HepG2 (cell line): ENCODE results near the gene KISS1R. TPM values are rescaled to one million over a fixed set of nuclear protein-coding genes. Genes with fewer than 3 reads are reported as not detected.

Source experiments
- ATF2 ChIP-seq: sonication (generic); formaldehyde crosslinking; IDR thresholded peaks from 2 replicates; pipeline ENCODE4 v1.4.0; 2020; ENCODE audit warnings: missing genetic modification reagents
- CBFB ChIP-seq: sonication (generic); formaldehyde crosslinking; IDR thresholded peaks from 2 replicates; pipeline ENCODE4 v1.4.0; 2020; ENCODE audit warnings: missing genetic modification reagents
- CREM ChIP-seq, 2 experiments: sonication (generic) in 1 of 2; formaldehyde crosslinking in 1 of 2; IDR thresholded peaks; 2 replicates each; pipeline versions ENCODE4 v1.4.0 to v1.6.1; 2016 to 2020; ENCODE audit warnings: antibody characterized with exemption in 1 of 2, mild to moderate bottlenecking in 1 of 2, missing genetic modification reagents in 1 of 2
- ELF3 ChIP-seq: IDR thresholded peaks from 2 replicates; pipeline ENCODE4 v1.6.1; 2016; ENCODE audit warnings: missing genetic modification reagents, missing compliant biosample characterization
- GABPB1 ChIP-seq: IDR thresholded peaks from 2 replicates; pipeline ENCODE4 v1.6.1; 2016; ENCODE audit warnings: mild to moderate bottlenecking, missing genetic modification reagents, moderate library complexity, missing compliant biosample characterization
- HHEX ChIP-seq: IDR thresholded peaks from 2 replicates; pipeline ENCODE4 v1.6.1; 2016; ENCODE audit warnings: control low read depth
- MTA3 ChIP-seq: sonication (generic); formaldehyde crosslinking; IDR thresholded peaks from 2 replicates; pipeline ENCODE4 v1.4.0; 2020; ENCODE audit warnings: missing genetic modification reagents
- RCOR2 ChIP-seq: IDR thresholded peaks from 2 replicates; pipeline ENCODE4 v1.6.1; 2016; ENCODE audit warnings: missing biosample characterization, missing genetic modification reagents
- RFXAP ChIP-seq: sonication (generic); formaldehyde crosslinking; IDR thresholded peaks from 2 replicates; pipeline ENCODE4 v1.4.0; 2020; ENCODE audit warnings: missing genetic modification reagents, borderline replicate concordance
- SIN3B ChIP-seq: fragments of 150-350 bp; IDR thresholded peaks from 2 replicates; pipeline ENCODE4 v1.6.1; 2014; ENCODE audit warnings: low read length
- SRSF1 ChIP-seq: fragments of 200-400 bp; formaldehyde crosslinking; optimal IDR thresholded peaks from 2 replicates; pipeline ENCODE3; 2017; ENCODE audit warnings: mild to moderate bottlenecking, low read depth, low read length, moderate library complexity
- SRSF4 ChIP-seq: fragments of 200-400 bp; formaldehyde crosslinking; IDR thresholded peaks from one replicate; pipeline ENCODE4 v1.6.1; 2018; ENCODE audit warnings: mild to moderate bottlenecking, low read depth, low read length, moderate library complexity; ENCODE audit not compliant: poor library complexity, severe bottlenecking
- TFDP2 ChIP-seq: sonication (generic); formaldehyde crosslinking; IDR thresholded peaks from 2 replicates; pipeline ENCODE4 v1.4.0; 2020; ENCODE audit warnings: missing genetic modification reagents
- TIGD3 ChIP-seq: sonication (generic); formaldehyde crosslinking; IDR thresholded peaks from 2 replicates; pipeline ENCODE4 v1.5.1; 2020; ENCODE audit warnings: mild to moderate bottlenecking, missing genetic modification reagents, borderline replicate concordance
- ZNF335 ChIP-seq: sonication (generic); formaldehyde crosslinking; IDR thresholded peaks from 2 replicates; pipeline ENCODE4 v1.4.0; 2020; ENCODE audit warnings: missing genetic modification reagents
- ZNF441 ChIP-seq: sonication (generic); formaldehyde crosslinking; IDR thresholded peaks from 2 replicates; pipeline ENCODE4 v1.7.0; 2021; ENCODE audit warnings: missing genetic modification reagents, borderline replicate concordance
- polyA plus RNA-seq, 8 experiments: library from polyadenylated mRNA; depleted of rRNA in 3 of 8; stranded (reverse) in 7 of 8; unstranded in 1 of 8; fragments of >200 nt; fragmentation: Illumina TruSeq in 4 of 8; extraction: Trizol in 4 of 8; gene quantifications; 2 replicates each; pipeline versions ENCODE4 v1.2.1 to v1.2.3, GENCODE V29; 2011 to 2016; ENCODE audit warnings: low read depth in 4 of 8, missing spikeins in 1 of 8, mixed read lengths in 1 of 8; ENCODE audit not compliant: insufficient read depth in 1 of 8
- total RNA-seq, 5 experiments: library from RNA; depleted of rRNA; stranded (reverse); fragments of >200 nt; fragmentation: Illumina TruSeq; extraction: Trizol; gene quantifications; 2 replicates each; pipeline ENCODE4 v1.2.3, GENCODE V29; 2016; ENCODE audit warnings: low read depth in 1 of 5
- TF ChIP-seq, protein P1 (sequence below): sonication (generic); formaldehyde crosslinking; IDR thresholded peaks from 2 replicates; pipeline ENCODE4 v1.4.0; 2020; ENCODE audit warnings: low read depth, mild to moderate bottlenecking, missing genetic modification reagents
- TF ChIP-seq, protein P2 (sequence below): sonication (generic); formaldehyde crosslinking; IDR thresholded peaks from 2 replicates; pipeline ENCODE4 v1.4.0; 2020; ENCODE audit warnings: missing genetic modification reagents, mild to moderate bottlenecking, borderline replicate concordance

Gene KISS1R
- total and polyA plus RNA-seq, 2 of the 13 experiments (the other 11 are each of a cell fraction or from before 2014, with no cell fraction given) = 1.1 to 10.2 TPM

DNA sequence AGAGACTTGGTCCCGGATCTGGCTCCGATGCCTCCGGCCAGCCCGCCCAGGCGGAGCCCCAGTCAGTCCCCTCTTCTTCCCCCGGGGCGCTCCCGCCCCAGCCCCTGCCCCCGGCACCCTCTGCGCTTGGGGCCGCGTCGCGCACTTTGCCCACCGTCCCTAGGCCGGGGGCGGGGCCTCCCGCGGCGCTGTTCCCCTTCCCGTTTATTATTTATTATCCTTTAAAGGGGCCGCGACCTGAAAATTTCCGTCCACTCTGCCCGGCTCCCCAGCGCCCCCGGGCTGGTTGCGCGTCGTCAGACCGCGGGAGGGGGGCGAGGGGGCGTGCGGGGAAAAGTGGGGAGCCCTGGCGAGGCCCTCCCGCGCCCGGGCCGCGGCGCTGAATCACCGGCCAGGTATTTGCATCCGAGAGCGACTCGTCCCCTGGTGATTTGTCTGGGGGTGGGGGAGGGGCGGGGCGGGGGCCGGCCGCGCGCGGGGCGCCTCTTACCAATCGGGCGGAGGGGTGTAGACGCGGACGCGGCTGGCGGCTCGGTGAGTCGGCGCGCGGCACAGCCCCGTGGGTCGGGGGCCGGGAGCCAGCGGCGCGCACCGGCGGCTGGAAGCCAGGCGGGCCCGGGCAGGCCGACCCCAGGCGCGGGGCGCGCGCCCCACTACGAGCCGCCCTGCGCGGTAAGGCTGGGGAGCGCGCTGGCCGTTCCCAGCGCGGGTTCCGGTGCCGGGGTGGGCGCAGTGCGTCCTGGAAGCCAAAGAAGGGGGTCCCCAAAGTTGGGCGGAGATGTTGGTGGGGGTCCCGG, 8.6 kb downstream of the KISS1R start, which contains the start of gene ARID3A (continued):
- TF ChIP-seq GABPB1 (CRISPR knock-in tag) (peak; percentile 65), TIGD3 (no peak), ATF2 (CRISPR knock-in tag) (no peak), ZNF441 (CRISPR knock-in tag) (no peak), MTA3 (CRISPR knock-in tag) (no peak), RFXAP (CRISPR knock-in tag) (no peak), ELF3 (no peak), CREM (IDR thresholded peaks at IDR 0.05) (no peak), CREM (CRISPR knock-in tag; IDR thresholded peaks at IDR 0.05) (no peak), TFDP2 (CRISPR knock-in tag) (no peak), CBFB (no peak; the same call in 1 of the 2 replicates), SIN3B (no peak), HHEX (CRISPR knock-in tag) (no peak), SRSF4 (no peak), ZNF335 (no peak), RCOR2 (peak; percentile 55; the same call in 1 of the 2 replicates), SRSF1 (peak; percentile 95)
- TF ChIP-seq, protein P1, sequence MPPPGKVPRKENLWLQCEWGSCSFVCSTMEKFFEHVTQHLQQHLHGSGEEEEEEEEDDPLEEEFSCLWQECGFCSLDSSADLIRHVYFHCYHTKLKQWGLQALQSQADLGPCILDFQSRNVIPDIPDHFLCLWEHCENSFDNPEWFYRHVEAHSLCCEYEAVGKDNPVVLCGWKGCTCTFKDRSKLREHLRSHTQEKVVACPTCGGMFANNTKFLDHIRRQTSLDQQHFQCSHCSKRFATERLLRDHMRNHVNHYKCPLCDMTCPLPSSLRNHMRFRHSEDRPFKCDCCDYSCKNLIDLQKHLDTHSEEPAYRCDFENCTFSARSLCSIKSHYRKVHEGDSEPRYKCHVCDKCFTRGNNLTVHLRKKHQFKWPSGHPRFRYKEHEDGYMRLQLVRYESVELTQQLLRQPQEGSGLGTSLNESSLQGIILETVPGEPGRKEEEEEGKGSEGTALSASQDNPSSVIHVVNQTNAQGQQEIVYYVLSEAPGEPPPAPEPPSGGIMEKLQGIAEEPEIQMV = no peak
- TF ChIP-seq, protein P2, sequence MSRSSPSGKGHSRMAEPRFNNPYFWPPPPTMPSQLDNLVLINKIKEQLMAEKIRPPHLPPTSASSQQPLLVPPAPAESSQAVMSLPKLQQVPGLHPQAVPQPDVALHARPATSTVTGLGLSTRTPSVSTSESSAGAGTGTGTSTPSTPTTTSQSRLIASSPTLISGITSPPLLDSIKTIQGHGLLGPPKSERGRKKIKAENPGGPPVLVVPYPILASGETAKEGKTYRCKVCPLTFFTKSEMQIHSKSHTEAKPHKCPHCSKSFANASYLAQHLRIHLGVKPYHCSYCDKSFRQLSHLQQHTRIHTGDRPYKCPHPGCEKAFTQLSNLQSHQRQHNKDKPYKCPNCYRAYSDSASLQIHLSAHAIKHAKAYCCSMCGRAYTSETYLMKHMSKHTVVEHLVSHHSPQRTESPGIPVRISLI (CRISPR knock-in tag) = no peak
